Parathyroid adenoma (tissue), 2 donors: ENCODE results near the gene MEF2C.

Source experiments
- H2AFZ ChIP-seq: fragments of 300-600 bp; sonication (generic); one replicate; pipeline ENCODE4 v1.7.0; 2017; ENCODE audit warnings: antibody characterized with exemption, mild to moderate bottlenecking
- H3K27ac ChIP-seq: fragments of 300-600 bp; sonication (generic); one replicate; pipeline ENCODE4 v1.7.0; 2017
- H3K27me3 ChIP-seq: fragments of 300-600 bp; sonication (generic); one replicate; pipeline ENCODE4 v1.7.0; 2017; ENCODE audit warnings: low read length; ENCODE audit not compliant: control insufficient read depth, insufficient read depth
- H3K36me3 ChIP-seq: fragments of 300-600 bp; sonication (generic); one replicate; pipeline ENCODE4 v1.7.0; 2017; ENCODE audit warnings: low read length; ENCODE audit not compliant: control insufficient read depth, insufficient read depth
- H3K4me1 ChIP-seq: fragments of 300-600 bp; sonication (generic); one replicate; pipeline ENCODE4 v1.7.0; 2017; ENCODE audit warnings: control low read depth
- H3K4me2 ChIP-seq: fragments of 300-600 bp; sonication (generic); one replicate; pipeline ENCODE4 v1.7.0; 2017; ENCODE audit warnings: low read length
- H3K4me3 ChIP-seq: fragments of 300-600 bp; sonication (generic); one replicate; pipeline ENCODE4 v1.7.0; 2017; ENCODE audit warnings: low read depth, low read length
- H3K79me2 ChIP-seq: fragments of 300-600 bp; sonication (generic); one replicate; pipeline ENCODE4 v1.7.0; 2017; ENCODE audit warnings: control low read depth
- H3K9ac ChIP-seq: fragments of 300-600 bp; sonication (generic); one replicate; pipeline ENCODE4 v1.7.0; 2017; ENCODE audit warnings: mild to moderate bottlenecking
- H3K9me3 ChIP-seq: fragments of 300-600 bp; sonication (generic); one replicate; pipeline ENCODE4 v1.7.0; 2017; ENCODE audit warnings: low read length; ENCODE audit not compliant: control insufficient read depth
- CTCF ChIP-seq: fragments of 300-600 bp; sonication (generic); IDR thresholded peaks from one replicate; pipeline ENCODE4 v1.7.0; 2017; ENCODE audit warnings: antibody characterized with exemption, mild to moderate bottlenecking
- donor health status: primary hyperparathyroidism.

The MEF2C gene

DNA sequence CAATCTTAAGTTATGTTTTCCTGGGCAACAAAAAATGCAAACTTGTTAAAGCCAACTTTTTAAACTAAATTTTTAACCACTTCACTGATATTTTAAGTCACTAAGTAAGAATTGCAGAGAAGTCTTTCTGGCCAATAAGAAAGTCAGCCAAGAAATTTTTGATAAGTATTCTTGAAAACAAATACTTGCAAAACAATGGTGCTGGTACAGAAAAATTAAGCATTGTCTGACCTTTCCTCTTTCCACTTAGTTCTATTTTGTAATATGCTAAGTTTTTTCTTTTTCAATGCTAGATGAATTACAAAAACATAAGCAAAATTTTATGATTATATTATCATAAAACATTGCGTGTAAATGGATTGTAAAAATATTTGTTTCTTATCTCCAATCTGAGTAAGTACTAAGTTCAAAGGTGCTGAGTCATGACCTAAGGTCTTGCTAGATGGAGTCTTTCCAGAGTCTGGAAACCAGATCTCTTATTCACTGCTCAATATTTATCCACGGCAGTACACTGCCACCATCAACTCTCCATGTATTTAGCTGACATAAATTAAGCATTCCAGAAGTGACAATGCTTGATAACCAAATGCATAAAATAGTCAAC, 139.7 kb downstream of the MEF2C start:
- H3K4me3 ChIP-seq, result no peak overlapping the region
- H2AFZ ChIP-seq, result no peak overlapping the region
- H3K79me2 ChIP-seq, result no peaks in the 10 kb centered on the region
- no peak overlapping the region for H3K27ac ChIP-seq
- no peak overlapping the region for H3K4me2 ChIP-seq
- H3K4me1 ChIP-seq, result no peaks in the 10 kb centered on the region
- H3K9me3 ChIP-seq, result no peaks in the 10 kb centered on the region
- no peaks in the 10 kb centered on the region for H3K27me3 ChIP-seq
- no peak overlapping the region for H3K9ac ChIP-seq
- no peaks in the 10 kb centered on the region for H3K36me3 ChIP-seq
- no peak for TF ChIP-seq CTCF

DNA sequence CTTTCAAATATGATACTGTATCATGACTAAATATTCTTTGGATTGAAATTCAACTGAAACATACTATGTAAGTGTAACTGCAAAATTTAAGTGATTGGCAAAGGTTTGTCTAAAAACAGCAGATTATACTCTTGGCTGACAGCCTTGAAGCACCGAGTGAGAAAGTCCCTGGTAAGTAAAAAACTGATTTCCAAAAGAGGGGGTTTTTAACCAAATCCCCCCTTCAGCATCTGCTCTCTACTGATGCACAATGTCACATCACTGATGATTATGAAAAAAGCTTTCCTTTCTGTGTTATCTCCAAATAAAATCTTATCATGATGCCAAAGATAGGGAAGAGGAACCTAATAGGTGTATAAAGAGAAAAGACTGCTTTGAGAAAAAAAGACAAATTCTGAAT, 141.0 kb downstream of the MEF2C start:
- Histone ChIP-seq H3K4me3 (no peak overlapping the region), H3K9ac (no peak overlapping the region), H3K9me3 (no peaks in the 10 kb centered on the region), H3K79me2 (no peaks in the 10 kb centered on the region), H3K4me1 (no peaks in the 10 kb centered on the region), H3K27me3 (no peaks in the 10 kb centered on the region), H3K27ac (no peak overlapping the region), H2AFZ (no peak overlapping the region), H3K4me2 (no peak overlapping the region), H3K36me3 (no peaks in the 10 kb centered on the region)
- no peak for TF ChIP-seq CTCF

DNA sequence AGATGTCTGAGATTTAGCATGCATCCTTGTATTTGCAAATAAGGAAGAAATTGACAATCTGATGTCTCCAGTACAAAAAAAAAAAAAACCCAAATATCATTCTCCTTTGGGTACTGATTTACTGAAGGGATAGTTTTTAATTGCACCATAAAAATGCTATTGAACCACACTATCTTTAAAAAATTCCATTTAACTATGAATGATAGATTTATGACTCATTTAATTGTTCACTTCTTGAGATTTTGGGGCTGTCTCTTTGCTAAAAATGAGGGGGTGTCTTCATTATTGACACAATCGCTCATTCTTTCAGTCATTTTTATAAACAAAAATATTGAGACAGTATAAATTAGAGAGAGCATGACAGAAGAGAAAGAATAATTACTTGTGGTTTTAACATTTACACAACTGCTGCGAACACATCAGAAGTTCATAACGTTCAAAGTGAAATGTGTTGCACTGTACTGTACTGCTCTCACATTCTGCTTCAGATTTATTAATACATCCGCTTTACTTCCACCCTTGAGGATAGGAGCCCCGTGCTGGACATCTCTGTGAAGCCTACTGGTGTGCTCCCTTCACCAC, 142.3 kb downstream of the MEF2C start:
- no peaks in the 10 kb centered on the region for H3K4me1 ChIP-seq
- H2AFZ ChIP-seq, result no peak overlapping the region
- H3K27ac ChIP-seq, result no peak overlapping the region

GRCh38 chr5:88736494-88736893, 146.5 kb downstream of the MEF2C start:
- TF ChIP-seq CTCF, result no peak
- H3K27ac ChIP-seq, result no peak overlapping the region
- H3K4me3 ChIP-seq, result no peak overlapping the region
- H3K36me3 ChIP-seq, result no peaks in the 10 kb centered on the region
- H3K9me3 ChIP-seq, result no peaks in the 10 kb centered on the region
- no peak overlapping the region for H3K4me2 ChIP-seq
- H3K4me1 ChIP-seq, result no peaks in the 10 kb centered on the region
- H3K9ac ChIP-seq, result no peak overlapping the region
- H3K79me2 ChIP-seq, result no peaks in the 10 kb centered on the region
- no peaks in the 10 kb centered on the region for H3K27me3 ChIP-seq
- no peak overlapping the region for H2AFZ ChIP-seq

More for the DNA sequence above, 142.3 kb downstream of the MEF2C start:
- Histone ChIP-seq H3K9me3 (no peaks in the 10 kb centered on the region), H3K36me3 (no peaks in the 10 kb centered on the region), H3K9ac (no peak overlapping the region), H3K4me2 (no peak overlapping the region), H3K4me3 (no peak overlapping the region), H3K27me3 (no peaks in the 10 kb centered on the region), H3K79me2 (no peaks in the 10 kb centered on the region)
- TF ChIP-seq CTCF, result no peak

GRCh38 chr5:88734983-88735382, 148.0 kb downstream of the MEF2C start:
- Histone ChIP-seq H3K27ac (no peak overlapping the region), H3K79me2 (no peaks in the 10 kb centered on the region), H3K9me3 (no peaks in the 10 kb centered on the region), H3K27me3 (no peaks in the 10 kb centered on the region), H3K36me3 (no peaks in the 10 kb centered on the region), H3K4me1 (no peaks in the 10 kb centered on the region), H3K4me2 (no peak overlapping the region), H3K9ac (no peak overlapping the region), H2AFZ (no peak overlapping the region), H3K4me3 (no peak overlapping the region)
- TF ChIP-seq CTCF, result no peak
